Nucleus accumbens (tissue), 56 donors: ENCODE data around the gene EGFR.

Source experiments
- DNase-seq, 56 donors: peaks; one replicate each; lab custom pipeline; 2025; lab: John Stamatoyannopoulos, UW

The EGFR gene

GRCh38 chr7:55133630-55134358 lies 115.0 kb downstream of the EGFR start:
- no peak for DNase-seq

- no peak for DNase-seq
Observed at GRCh38 chr7:55134359-55134725, 115.5 kb downstream of the EGFR start.

- DNase-seq = no peak
Observed at GRCh38 chr7:55134786-55135185, 116.0 kb downstream of the EGFR start.

- DNase-seq = no peak
Observed at GRCh38 chr7:55135462-55135861, 116.6 kb downstream of the EGFR start.

GRCh38 chr7:55138663-55139062 lies 119.8 kb downstream of the EGFR start:
- DNase-seq = no peak

- DNase-seq = no peak
Observed at GRCh38 chr7:55140221-55140940, 121.6 kb downstream of the EGFR start.

- DNase-seq = no peak
Observed at GRCh38 chr7:55140941-55141278, 122.1 kb downstream of the EGFR start.

- DNase-seq = no peak
Observed at GRCh38 chr7:55142919-55143600, 124.2 kb downstream of the EGFR start.

- no peak for DNase-seq
Observed at GRCh38 chr7:55144333-55145317, 125.8 kb downstream of the EGFR start.

- no peak for DNase-seq
Observed at GRCh38 chr7:55145606-55146005, 126.8 kb downstream of the EGFR start.

- no peak for DNase-seq
Observed at GRCh38 chr7:55147101-55147500, 128.3 kb downstream of the EGFR start.

GRCh38 chr7:55147736-55148135 lies 128.9 kb downstream of the EGFR start:
- no peak for DNase-seq

GRCh38 chr7:55148571-55148970 lies 129.8 kb downstream of the EGFR start:
- DNase-seq = no peak

- DNase-seq = no peak
Observed at GRCh38 chr7:55149001-55149400, 130.2 kb downstream of the EGFR start.

GRCh38 chr7:55150166-55150565 lies 131.3 kb downstream of the EGFR start:
- no peak for DNase-seq

GRCh38 chr7:55150709-55151451 lies 132.1 kb downstream of the EGFR start:
- no peak for DNase-seq

- no peak for DNase-seq
Observed at GRCh38 chr7:55152516-55152915, 133.7 kb downstream of the EGFR start.

GRCh38 chr7:55154096-55154495 lies 135.3 kb downstream of the EGFR start:
- DNase-seq = no peak

GRCh38 chr7:55155351-55156117 lies 136.7 kb downstream of the EGFR start:
- DNase-seq = no peak
